GM21717 (cell line): ENCODE measurements around the gene NKG7.

ENCODE experiments used
- ATAC-seq: cut with Tn5 transposase; IDR thresholded peaks from one replicate; pipeline ENCODE4 v1.9.1; 2021; ENCODE audit warnings: mild to moderate bottlenecking, moderate library complexity; ENCODE audit not compliant: unreplicated experiment

NKG7 gene

DNA sequence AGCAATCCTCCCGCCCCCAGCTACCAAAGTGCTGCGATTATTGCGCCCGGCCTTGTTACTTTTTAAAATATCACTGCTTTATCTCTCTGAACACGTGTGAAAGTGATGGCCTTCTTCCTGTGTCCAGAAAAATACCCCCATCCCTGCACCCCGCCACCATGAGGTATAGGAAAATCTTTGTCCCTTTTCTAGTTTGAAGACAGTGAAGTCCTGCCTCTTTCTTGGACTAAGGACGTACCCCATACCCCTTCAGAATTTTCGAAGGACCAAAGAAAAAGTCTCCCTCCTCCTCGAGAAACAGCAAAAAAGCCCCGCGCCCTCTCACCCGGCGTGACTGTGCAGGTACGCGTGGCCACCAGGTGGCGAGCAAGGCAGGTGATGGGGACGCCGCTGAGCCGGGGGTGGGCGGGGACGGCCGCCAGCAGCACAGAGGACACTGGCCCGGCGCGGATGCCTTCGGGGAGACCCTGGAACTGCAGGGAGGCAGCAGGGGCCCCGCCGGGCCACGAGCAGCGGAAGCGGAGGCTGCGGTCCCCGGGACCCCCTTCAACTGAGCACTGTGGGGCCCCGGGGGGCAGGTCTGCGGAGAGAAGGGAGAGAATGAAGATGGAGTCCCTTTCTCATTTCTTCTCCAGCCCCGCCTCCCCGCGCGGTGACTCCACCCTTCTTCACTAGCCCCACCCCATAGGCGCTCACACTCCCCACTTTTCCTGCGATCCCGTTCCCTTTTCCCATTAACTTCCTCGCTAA is 33.7 kb downstream of the NKG7 start:
- ATAC-seq = peak; percentile 57

DNA sequence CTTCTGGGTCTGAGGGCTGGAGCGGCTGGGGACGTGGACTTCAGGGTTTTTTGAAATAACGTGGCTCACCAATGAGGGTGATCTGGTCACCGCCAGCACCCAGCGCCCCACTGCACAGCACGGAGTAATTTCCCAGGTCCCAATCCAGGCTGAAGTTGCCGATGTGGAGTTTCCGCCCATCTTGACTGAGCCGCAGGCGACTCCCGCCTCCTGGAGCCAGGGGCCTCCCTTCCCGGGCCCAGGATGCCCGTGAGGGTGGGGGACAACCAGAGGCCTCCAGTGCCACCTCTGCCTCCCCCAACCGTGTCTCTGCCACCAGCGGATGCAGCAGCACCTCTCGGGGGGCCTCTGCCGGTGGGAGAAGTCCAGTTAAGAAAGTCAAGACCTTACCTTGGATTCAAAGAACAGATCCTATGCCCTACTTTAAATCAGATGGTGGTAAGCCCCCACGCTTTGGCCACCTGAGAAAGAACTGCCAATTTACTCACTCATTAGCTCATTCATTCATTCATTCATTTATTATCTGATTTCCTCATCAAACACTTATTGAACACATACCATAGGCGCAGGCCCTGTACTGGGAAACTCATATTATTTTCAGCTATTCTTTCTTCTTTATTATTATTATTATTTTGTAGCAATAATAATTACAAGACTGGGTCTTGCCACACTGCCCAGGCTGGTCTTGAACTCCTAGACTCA is 34.4 kb downstream of the NKG7 start:
- ATAC-seq = no peak

DNA sequence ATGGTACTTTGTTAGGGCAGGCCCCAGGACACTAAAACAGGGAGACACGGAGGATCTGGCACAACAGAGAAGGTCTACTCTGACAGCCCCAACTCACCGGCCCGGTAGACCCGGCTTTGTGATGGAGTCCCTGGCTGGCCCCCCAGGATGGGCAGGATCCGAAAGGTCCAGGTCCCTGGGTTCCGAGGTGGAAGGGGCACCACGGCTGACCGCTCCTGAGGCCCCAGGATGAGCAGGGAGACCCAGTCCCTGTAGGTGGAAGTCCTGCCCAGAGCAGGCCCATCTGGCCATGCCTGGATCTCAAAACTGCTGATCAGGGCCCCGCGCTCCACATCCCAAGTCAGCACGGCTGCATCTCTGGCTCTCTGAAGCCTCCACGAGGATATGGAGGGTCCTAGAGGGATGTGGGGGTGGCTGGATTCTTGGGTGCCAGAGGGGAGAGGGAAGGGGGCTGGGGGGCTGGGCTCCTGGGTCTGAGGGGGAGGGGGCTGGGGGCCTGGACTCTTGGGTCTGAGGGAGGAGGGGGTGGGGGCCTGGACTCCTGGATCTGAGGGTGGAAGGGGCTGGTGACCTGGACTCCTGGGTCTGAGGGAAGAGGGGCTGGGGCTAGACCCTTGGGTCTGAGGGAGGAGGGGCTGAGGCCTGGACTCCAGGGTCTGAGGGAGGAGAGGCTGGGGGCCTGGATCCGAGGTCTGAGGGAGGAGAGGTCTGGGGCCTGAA is 35.2 kb downstream of the NKG7 start:
- no peak for ATAC-seq

DNA sequence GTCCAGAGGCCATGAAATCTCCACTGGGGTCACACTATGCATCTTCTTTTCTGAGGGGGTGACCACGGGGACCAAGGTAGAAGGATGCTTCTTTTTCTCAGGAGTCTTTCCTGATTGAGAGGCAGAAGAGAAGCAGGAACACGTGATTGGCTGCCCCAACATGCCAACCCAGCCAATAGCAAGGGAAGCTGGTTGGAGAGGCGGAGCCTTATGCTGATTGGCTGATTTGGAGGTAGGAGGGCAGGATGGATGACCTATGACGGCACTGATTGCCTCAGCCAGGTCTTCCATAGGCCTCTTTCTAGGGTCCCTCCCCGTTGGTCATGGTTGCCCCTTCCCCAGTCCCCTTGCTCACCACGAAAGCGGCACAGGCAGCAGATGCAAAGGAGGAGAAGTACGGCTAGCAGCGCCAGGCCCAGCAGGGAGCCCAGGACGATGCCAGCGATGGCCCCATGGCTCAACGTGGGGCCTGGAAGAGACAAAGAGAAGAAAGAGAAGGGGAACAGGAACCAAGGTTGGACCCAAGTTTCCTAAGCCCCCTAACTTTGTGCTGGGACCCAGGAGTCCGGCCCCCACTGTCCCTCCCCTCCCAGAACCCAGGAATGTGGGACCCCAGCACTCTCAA is 38.5 kb downstream of the NKG7 start:
- ATAC-seq = no peak

DNA sequence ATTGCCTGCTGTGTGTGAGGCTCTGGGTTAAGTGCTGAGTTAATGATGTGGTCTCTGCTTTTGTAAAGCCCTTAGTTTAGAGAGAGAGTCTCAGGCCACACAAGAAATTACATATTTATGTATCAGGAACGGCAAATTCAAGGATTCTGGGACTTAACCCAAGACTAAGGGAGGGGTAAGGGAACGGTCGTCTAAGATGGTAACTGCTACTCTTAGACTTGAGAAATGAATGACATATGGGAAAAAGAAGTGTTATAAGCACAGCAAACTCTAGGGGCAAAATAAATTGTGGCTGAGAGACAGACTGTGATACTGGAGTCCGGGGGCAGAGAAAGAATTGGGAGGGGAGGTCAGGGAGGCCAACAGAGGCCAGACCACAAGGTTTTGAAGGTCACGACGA is 40.7 kb downstream of the NKG7 start:
- ATAC-seq = no peak

DNA sequence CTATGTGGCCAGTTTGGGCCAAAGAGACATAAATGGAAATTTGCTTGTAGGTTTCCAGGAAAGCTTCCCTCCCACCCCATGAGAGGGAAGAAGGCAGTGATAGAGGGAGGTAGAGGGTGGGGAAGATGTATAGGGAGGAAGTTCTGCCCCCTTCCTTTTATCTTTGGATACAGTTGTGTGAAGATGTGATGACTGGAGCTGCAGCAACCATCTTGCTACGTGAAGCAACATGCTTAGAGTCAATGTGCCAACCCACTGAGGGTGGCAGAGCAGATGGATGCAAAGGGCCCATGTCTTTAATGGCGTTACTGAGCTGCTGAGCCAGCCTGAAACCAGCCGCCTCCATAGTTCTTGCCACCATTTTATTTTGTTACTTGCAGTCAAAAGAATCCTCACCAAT is 41.3 kb downstream of the NKG7 start:
- no peak for ATAC-seq

DNA sequence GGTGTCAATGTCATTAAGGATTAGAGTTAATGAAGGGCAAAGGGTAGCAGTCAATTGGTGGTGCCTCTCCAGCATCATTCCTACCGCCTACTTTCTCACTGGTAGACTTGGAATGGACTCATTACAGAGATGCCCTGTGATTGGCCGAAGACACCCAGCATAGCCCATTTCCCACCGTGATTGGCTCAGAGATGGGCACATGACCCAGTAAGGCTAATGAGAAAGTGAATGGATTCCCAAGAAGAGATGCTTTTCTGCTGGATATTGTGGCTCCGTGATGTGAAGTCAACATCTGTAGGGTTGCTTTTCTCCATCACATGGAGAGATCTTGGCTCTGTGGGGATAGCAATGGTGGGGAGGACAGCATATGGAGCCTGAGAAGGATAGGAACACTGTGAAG is 42.1 kb downstream of the NKG7 start:
- ATAC-seq = no peak

DNA sequence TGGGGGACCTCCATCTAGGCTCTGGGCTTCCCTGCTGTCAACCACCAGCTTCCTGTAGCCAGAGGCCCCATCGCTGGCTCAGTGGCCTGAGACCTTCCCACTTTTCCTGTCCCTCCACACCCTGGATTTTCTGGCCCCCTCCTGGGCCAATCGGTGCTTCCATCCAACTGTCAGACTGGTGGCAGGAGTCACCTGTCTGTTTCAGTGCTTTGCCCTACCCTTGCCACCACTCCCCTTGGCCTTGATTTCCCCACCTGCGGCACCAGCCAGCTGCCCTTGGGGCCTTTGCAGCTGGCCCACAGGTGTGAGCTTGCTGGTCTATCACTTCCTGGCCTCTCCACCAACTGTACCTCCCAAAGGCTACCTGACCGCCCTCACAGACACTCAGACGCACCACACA is 43.0 kb downstream of the NKG7 start:
- no peak for ATAC-seq

DNA sequence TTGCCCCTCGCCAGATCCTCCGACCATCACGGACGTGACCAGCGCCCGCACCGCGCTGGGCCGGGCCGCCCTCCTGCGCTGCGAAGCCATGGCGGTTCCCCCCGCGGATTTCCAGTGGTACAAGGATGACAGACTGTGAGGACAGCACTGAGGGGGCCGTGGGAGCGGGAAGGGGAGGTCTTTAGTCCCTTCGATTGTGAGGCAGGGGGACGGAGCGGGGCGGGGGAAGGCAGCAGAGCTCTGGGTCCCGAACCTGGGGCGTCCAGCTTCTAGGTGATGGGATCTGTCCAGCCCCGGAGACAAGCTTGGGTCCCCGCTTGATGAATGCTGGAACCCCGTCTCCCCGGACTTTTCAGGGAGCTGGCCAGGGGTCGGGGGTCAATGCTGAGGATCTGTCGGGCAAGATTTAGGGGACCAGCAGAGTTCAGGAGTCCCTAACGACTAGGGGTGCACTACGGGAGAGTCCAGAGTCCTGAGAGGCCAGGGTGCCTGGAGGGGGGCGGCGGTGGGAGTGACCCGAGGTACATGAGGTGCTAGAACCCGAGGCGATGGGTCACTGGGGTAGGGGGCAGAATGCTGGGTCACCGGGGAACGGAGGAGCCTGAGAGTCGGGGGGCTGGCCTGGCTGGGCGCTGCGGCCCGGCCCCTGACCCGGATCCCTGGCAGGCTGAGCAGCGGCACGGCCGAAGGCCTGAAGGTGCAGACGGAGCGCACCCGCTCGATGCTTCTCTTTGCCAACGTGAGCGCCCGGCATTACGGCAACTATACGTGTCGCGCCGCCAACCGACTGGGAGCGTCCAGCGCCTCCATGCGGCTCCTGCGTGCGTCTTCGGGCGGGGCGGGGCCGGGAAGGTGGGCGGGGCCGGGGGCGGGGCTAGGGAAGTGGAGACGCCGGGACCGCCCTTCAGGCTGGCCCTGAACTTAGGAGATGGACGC is 45.1 kb downstream of the NKG7 start:
- ATAC-seq = no peak

DNA sequence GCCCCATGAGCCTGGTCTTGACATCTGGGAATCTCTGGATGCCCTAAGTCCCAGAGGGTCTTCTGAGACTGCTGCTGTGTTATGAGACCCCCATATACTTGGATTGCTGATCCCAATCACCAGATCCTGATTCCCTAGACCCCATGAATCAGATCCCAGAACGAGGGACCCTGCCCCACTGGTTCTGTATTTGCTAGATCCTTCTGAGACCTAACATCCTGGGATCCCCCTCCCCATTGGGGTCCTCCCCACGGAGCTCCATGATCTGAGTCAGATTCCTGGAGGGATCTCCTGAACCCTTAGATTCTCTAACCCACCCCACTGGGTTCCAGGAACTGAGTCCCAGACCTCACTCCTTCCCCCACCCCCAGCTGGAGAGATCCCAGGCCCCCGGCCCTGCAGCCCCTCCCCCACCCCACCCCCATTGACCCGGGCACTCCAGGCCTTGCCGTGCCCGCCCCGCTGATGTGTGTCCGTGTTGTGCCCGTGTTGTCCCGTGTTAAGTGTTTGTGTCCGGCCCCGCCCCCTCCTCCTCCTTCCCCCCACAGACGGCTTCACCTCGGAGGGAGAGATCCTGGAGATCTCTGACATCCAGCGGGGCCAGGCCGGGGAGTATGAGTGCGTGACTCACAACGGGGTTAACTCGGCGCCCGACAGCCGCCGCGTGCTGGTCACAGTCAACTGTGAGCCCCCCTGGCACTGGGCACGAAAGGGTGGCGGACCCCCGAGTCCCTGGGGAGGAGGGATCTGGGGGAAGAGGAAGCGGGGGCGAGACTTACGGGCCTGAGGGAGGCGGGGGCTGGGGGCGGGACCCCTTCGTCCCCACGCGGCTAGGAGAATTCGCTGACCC is 46.0 kb downstream of the NKG7 start:
- no peak for ATAC-seq

DNA sequence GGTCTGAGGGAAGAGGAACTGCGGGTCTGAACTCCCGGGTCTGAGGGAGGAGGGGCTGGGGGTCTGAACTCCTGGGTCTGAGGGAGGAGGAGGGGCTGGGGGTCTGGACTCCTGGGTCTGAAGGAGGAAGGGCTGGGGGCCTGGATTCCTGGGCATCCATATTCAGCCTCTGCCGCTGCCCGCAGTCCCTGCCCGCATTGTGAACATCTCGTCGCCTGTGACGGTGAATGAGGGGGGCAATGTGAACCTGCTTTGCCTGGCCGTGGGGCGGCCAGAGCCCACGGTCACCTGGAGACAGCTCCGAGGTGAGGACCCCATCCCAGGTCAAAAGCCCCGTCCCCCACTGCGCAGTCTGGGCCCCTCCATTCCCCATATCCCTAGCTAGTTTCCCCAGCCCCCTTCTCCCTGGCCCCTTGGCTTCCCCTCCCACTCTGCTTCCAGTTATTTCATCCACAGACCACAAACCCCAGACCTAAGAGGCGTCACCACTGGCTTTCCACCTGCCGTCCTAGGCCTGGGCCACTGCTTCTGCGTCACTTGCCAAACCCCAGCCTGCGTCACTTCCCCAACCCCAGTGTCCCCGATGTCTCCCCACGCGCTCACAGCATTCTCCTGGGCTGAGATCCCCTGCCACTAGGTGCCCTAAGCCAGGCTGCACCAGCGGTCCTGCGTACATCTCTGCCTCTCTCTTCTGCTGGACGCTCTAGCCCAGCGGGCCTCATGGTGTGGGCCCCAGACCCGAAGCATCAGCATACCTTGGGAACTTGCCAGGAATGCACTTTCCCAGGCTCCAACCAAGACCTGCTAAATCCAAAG is 47.1 kb downstream of the NKG7 start:
- no peak for ATAC-seq

DNA sequence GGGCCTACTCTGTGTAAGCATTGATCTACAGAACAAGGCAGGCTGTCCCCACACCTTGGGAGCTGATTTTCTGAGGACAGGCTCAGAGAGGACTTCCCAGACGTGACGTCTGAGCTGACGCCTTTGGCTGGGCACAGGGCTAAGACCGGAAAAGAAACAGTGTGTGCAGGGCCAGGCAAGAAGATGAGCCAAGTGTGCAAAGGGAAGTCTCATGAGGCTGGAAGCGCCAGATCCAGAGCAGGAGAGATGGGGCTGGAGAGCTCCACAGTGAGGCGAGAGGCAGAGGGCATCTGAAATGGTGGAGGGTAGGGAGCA is 48.3 kb downstream of the NKG7 start:
- ATAC-seq = no peak

DNA sequence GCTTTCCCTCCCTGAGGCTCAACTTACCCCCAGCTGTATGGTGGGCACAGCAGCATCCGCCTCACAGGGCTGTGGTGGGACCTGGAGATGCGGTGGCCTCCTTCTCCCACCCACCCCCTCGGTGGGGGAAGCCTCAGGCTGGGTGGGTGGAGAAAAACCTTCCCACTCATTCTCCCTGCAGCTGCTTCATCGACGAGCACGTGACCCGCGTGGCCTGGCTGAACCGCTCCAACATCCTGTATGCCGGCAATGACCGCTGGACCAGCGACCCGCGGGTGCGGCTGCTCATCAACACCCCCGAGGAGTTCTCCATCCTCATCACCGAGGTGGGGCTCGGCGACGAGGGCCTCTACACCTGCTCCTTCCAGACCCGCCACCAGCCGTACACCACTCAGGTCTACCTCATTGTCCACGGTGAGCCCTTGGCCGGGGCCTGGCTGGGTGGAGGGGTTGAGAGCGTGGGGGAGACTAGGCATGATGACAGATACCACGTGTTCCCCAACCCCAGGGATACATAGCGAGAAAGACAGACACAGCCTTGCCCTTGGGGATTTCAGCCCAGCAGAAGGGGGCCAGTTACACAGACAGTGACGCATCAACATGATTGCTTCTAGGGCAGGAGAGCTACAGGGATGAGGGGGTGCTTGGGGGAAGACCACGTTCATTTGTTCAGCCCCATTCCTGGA is 48.8 kb downstream of the NKG7 start:
- ATAC-seq = no peak

DNA sequence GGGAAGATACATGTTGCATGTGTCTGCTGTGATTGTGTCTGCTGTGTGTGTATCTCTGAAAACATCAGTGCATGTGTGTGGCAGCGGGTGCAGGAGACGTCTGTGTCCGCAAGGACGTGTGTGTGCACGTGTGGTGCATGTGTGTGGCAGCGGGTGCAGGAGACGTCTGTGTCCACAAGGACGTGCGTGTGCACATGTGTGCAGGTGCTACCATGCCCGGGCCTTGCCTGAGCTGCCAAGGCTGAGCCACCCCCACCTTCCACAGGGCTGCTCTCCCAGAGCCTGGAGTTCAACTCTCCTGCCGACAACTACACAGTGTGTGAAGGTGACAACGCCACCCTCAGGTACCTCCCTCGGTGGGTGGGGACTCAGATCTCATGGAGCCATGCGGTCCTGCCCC is 50.7 kb downstream of the NKG7 start:
- ATAC-seq = no peak
